Body of pancreas (tissue), 4 donors: ENCODE data around the gene NPR3.

Source experiments
- CTCF ChIP-seq, 7 experiments: fragments of 450-650 bp in 4 of 7; fragments of 200-600 bp in 3 of 7; sonication (generic) in 3 of 7; IDR thresholded peaks; one replicate each; pipeline ENCODE4 v1.5.1; 2016 to 2019; ENCODE audit warnings: antibody characterized with exemption in 7 of 7
- POLR2A ChIP-seq, 3 donors: fragments of 450-650 bp; IDR thresholded peaks; one replicate each; pipeline ENCODE4 v1.6.1; 2016; ENCODE audit warnings: antibody characterized with exemption in 3 of 3, mild to moderate bottlenecking in 2 of 3

DNA sequence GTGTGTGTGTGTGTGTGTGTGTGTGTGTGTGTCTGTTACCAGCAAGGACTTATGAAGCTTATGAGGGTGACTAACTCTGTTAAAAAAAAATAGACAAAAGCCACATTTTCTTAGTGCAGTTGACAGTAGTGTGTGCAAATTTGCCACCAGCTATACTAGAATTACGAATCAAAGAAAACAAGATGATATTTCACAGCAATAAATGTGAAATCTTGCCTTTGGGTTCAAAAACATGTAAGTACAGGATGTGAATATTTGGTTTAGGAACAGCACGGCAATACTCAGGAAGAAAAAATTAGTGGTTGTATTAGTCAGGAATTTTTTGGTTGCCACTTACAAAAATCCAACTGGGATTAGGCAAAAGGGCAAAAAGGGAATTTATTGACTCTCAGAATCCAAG is 117.4 kb downstream of the NPR3 start:
- TF ChIP-seq CTCF (IDR thresholded peaks at IDR 0.05) (no peak), POLR2A (IDR thresholded peaks at IDR 0.05) (no peak)
